GM18508 (cell line): ENCODE results near the gene ANKRD36B.
"Not testable (repeated sequence)": the region's sequence is repeated elsewhere in the genome, so short reads cannot be mapped to it uniquely, and the experiment has no call there.

Experiments used
- ATAC-seq: cut with Tn5 transposase; IDR thresholded peaks from one replicate; pipeline ENCODE4 v1.9.1; 2021; ENCODE audit warnings: moderate number of reproducible peaks; ENCODE audit not compliant: insufficient read depth, unreplicated experiment

Gene ANKRD36B

DNA sequence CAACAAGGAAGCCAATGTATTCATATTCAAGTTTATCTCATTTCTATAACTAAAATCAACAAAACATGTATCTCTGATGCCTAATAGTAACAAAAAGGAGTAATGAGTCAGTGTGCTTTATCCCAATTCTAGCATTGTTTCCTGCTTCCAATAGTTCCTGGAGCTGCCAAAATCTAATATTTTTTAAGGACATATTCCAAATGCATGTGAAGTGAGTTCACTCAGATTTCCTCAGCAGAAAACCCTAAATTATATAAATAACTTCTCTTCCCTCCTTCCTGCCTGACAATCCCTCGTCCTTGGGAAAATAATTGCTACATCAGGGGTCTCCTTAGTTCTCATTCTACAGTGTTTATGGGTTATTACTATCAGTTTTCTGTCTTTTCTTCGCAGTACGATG lies 37.3 kb downstream of the ANKRD36B start:
- ATAC-seq = not testable (repeated sequence)

DNA sequence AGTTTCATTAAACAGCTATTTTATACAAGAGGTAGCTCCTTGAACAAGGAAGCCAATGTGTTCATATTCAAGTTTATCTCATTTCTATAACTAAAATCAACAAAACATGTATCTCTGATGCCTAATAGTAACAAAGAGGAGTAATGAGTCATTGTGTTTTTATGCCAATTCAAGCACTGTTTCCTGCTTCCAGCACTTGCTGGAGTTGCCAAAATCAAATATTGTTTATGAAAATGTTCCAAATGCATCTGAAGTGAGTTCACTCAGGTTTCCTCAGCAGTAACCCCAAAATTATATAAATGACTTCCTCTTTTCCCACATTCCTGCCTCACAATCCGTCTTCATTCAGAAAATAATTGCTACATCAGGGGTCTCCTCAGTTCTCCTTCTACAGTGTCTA lies 39.2 kb downstream of the ANKRD36B start:
- ATAC-seq = not testable (repeated sequence)

DNA sequence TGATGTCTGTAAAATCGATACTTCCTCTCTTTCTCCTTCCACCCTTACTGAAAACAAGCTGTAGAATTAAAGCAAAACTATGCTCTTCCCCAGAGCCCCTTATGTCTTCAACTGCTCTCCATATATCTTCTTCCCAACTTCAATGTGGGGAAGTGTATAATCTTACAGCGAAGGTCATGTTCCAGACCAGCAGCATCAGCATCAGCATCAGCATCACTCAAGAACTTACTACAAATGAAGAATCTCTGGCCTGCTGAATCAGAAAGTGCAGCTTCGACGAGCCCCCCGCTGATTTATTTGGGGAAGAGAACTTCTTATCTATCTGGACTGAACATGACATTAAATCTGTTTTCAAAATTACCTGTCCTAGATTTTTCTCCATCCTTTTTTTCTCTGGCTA lies 40.6 kb downstream of the ANKRD36B start:
- ATAC-seq = not testable (repeated sequence)

DNA sequence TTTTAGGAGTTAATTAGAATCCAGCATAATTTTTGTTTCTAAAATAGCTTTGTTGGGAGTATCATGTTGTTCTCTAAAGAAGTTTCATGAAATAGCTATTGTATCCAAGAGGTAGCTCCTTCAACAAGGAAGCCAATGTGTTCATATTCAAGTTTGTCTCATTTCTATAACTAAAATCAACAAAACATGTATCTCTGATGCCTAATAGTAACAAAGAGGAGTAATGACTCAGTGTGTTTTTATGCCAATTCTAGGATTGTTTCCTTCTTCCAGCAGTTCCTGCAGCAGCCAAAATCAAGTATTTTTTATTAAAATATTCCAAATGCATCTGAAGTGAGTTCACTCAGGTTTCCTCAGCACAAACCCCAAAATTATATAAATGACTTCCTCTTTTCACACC lies 41.1 kb downstream of the ANKRD36B start:
- not testable (repeated sequence) for ATAC-seq

DNA sequence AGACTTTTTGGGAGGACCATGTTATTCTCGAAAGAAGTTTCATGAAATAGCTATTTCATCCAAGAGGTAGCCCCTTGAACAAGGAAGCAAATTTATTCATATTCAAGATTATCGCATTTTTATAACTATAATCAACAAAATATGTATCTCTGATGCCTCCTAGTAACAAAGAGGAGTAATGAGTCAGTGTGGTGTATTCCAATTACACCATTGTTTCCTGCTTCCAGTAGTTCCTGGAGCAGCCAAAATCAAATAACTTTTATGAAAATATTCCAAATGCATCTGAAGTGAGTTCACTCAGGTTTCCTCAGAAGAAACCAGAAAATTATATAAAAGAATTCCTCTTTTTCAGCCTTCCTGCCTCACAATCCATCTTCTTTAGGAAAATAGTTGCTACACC lies 43.0 kb downstream of the ANKRD36B start:
- no peak for ATAC-seq

DNA sequence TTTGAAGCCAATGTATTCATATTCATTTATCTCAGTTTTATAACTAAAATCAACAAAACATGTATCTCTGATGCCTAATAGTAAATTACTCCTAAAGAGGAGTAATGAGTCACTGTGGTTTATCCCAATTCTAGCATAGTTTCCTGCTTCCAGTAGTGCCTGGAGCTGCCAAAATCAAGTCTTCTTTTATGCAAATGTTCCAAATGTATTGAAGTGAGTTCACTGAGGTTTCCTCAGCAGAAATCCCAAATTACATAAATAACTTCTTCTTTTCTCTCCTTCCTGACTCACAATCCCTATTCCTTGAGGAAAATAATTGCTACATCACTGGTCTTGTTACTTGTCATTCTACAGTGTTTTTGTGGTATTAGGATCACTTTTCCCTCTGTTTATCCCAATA lies 44.8 kb downstream of the ANKRD36B start:
- not testable (repeated sequence) for ATAC-seq

DNA sequence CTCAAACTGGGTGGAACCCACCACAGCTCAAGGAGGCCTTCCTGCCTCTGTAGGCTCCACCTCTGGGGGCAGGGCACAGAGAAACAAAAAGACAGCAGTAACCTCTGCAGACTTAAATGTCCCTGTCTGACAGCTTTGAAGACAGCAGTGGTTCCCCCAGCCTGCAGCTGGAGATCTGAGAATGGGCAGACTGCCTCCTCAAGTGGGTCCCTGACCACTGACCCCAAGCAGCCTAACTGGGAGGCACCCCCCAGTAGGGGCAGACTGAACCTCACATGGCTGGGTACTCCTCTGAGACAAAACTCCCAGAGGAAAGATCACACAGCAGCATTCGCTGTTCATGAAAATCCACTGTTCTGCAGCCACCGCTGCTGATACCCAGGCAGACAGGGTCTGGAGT lies 63.8 kb downstream of the ANKRD36B start:
- ATAC-seq = not testable (repeated sequence)

DNA sequence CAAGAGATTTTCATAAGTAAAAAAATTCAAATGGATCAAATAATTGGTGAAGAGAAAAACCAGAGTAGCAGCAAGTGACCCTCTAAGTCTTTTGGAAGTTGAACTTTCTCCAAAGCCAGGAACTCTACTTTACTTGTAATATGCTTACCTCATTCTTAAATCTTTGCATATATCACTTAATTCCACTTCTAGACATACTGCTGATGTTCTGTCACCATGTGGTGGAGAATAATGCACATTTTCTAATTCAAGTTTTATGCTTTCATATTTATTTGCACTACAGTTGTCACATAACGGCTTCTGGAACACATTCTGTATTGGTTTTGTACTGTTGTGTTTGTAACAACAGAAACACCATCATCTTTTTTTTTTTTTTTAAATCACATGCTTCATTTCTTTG lies 65.9 kb downstream of the ANKRD36B start:
- not testable (repeated sequence) for ATAC-seq

DNA sequence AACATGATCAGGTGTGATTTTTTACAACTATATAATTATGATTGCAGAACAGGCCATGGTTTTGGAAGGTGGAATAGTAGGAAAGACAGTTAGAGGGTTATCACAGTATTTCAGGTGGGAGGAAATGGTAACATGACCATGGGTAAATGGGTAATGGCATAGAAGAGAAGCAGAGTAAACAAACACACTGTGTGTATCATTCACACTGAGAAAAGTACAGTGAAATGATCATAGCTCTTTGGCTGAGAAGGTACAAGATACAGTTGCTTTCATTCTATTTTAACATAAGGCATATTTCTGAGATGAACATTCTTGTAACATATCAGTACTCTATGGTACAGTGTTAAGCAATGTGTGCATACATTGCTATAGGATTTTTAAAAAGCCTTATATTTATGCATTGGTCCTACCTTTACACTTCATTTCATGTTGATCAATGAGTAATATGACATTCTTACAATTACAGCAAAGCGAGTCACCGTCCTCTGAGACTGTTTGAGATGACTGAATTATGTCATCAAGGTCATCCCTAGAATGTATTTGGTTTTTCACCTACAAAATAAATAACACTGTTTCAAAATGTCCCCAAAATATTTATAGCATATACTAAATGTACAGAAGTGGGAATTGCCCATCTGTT lies 66.6 kb downstream of the ANKRD36B start:
- ATAC-seq = not testable (repeated sequence)

DNA sequence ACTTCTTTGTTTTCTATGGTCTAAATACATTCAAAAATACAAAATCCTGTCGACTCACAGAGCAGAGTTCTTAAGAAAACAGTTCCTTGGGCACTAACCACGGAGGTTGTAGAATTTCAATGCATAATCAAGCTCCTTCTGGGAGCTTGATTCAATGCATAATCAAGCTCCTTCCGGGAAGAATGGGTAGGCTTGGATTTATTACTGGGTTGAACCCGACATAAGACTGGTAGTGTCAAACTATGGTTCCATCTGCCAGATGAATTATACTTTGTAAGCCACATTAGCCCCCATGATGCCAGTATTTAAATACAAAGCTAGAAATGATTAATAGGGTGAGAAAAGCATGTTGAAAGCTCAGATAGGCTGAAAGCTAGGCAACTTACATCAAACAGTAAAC lies 94.0 kb downstream of the ANKRD36B start:
- not testable (repeated sequence) for ATAC-seq

DNA sequence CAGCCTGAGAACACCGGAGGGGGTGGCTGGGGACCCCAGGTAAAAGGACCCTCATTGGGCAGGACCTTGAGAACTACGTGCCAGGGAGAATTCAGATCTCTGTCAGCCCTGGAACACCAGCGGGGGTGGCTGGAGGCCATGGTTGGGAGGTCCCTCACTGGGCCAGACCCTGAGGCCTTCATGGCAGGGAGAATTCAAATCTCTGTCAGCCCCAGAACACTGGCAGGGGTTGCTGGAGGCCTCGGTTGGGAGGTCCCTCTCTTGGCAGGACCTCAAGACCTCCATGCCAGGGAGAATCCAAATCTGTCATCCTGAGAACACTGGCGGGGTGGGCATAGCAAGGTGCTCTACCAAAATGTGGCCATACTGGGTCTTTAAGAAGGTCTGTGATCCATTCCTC lies 99.5 kb downstream of the ANKRD36B start:
- ATAC-seq = not testable (repeated sequence)
